ENCODE data around the gene GALNS.

The GALNS gene, protein sequence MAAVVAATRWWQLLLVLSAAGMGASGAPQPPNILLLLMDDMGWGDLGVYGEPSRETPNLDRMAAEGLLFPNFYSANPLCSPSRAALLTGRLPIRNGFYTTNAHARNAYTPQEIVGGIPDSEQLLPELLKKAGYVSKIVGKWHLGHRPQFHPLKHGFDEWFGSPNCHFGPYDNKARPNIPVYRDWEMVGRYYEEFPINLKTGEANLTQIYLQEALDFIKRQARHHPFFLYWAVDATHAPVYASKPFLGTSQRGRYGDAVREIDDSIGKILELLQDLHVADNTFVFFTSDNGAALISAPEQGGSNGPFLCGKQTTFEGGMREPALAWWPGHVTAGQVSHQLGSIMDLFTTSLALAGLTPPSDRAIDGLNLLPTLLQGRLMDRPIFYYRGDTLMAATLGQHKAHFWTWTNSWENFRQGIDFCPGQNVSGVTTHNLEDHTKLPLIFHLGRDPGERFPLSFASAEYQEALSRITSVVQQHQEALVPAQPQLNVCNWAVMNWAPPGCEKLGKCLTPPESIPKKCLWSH

DNA sequence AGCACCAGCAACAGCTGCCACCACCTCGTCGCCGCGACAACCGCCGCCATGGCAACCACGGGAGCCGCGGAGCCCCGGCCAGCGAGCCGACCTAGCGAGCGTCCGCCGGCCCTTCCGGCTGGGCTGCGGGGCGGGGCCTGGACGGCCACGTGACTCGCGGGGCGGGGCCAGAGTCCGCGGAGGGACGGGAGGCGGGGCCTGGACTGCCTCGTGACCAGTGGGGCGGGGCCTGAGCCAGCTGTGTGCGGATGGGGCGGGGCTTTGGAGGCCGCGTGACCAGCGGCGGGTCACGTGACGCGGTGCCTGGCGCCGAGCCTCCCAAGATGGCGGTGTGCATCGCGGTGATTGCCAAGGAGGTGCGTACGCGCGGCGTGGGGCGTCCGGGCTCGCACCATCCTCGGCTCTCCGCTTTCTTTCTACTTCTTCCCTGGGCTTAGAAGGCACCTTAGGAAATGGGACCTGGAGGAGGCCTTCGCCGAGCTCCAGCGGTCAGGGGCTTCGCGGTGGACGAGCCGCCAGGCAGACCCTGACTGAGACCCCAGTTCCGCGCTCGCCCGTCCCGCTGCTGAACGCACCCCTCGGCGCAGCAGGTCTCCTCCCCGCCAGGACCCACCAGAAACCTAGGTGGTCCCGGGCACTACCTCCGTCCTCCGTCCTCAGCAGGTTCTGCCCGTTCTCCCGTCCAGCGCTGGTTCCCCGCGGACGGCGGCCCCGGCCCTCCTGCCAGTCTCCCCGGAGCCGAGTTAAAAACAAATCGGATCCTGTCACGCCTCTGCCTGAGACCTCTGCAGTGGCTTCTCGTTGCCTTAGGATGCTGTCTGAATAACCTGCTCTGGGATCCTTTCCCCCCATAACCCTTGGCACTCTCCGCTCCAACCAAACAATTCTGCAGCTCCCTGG, at the start of gene GALNS, which contains the start of gene TRAPPC2L:
Gene GALNS, minus strand, starts transcription at position 120 of the 900 bp plus-strand sequence. Its CDS starts 70 bp downstream, at position 50.
Gene TRAPPC2L, plus strand, starts transcription at position 300 of the 900 bp plus-strand sequence. Its CDS starts 24 bp downstream, at position 324.
- H3K9me3 ChIP-seq (ENCODE audit: low read depth, low read length), result no peaks in the 10 kb centered on the region
- peak within 1 kb of the TSS; percentile 76 for H3K9ac ChIP-seq (ENCODE audit: insufficient read length)
- TF ChIP-seq POLR2AphosphoS5 (IDR thresholded peaks at IDR 0.05; ENCODE audit: borderline replicate concordance, low read depth, low read length) (peak; percentile 79), EZH2 (IDR thresholded peaks at IDR 0.05) (no peak)
- H3K36me3 ChIP-seq (ENCODE audit: insufficient read depth, low read length), result no peaks in the 10 kb centered on the region
- peak within 1 kb of the TSS; percentile 83 for H3K4me3 ChIP-seq
- H3K27ac ChIP-seq, result no peak within 1 kb of the TSS
- peak; percentile 10 for DNase-seq (ENCODE audit: low read depth, low spot score)

DNA sequence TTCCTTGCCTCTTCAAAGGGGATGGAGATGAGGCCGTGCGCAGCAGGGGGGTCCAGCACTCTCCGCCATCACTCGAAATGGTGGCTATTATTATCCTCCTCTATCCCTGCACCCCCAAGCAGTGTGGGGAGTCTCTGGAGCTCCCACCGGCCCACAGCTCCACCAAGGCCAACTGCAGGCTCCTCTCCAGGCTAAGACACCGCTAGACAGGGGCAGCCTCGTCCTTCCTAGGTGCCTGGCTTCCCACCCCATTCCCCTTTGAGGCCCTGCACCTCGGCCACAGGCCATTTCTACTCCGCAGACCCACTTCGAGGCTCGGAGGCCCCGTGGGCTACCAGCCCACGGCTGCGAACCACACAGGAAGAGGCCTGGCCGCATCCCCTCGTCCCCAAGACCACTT, 49.3 kb upstream of the GALNS start:
- Histone ChIP-seq H3K4me3 (no peak overlapping the region), H3K9me3 (ENCODE audit: low read depth, low read length) (no peaks in the 10 kb centered on the region), H3K27ac (no peak overlapping the region), H3K36me3 (ENCODE audit: insufficient read depth, low read length) (no peaks in the 10 kb centered on the region), H3K9ac (ENCODE audit: insufficient read length) (no peak overlapping the region)
- no peak for TF ChIP-seq POLR2AphosphoS5 (IDR thresholded peaks at IDR 0.05; ENCODE audit: borderline replicate concordance, low read depth, low read length)
- no peak for TF ChIP-seq EZH2 (IDR thresholded peaks at IDR 0.05)
- no peak for TF ChIP-seq FOXP2 (optimal IDR thresholded peaks at IDR 0.05; ENCODE audit: control extremely low read depth, extremely low read length, insufficient read depth)
- DNase-seq (ENCODE audit: low read depth, low spot score), result no peak

DNA sequence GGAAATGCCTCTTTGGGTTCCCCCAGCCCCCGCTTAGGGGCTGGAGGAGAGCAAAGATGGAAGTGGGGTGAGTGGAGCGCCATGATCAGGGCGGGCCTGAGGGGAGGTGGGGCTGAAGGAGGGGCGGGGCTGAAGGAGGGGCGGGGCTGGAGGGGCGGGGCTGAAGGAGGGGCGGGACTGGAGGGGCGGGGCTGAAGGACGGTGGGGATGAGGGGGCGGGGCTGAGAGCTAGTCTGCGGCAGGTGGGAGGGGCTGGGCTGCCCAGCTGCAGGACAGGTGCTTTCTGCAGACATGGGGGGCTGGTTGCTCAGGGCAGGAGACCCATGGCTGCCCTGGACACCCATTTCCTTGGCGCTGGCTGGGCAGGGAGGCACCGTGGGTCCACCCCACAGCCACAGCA, 48.8 kb upstream of the GALNS start:
- H3K27ac ChIP-seq, result no peak overlapping the region
- H3K9me3 ChIP-seq (ENCODE audit: low read depth, low read length), result no peaks in the 10 kb centered on the region
- no peaks in the 10 kb centered on the region for H3K36me3 ChIP-seq (ENCODE audit: insufficient read depth, low read length)
- DNase-seq (ENCODE audit: low read depth, low spot score), result no peak
- no peak overlapping the region for H3K4me3 ChIP-seq
- no peak overlapping the region for H3K9ac ChIP-seq (ENCODE audit: insufficient read length)
- TF ChIP-seq POLR2AphosphoS5 (IDR thresholded peaks at IDR 0.05; ENCODE audit: borderline replicate concordance, low read depth, low read length) (no peak), FOXP2 (optimal IDR thresholded peaks at IDR 0.05; ENCODE audit: control extremely low read depth, extremely low read length, insufficient read depth) (no peak), EZH2 (IDR thresholded peaks at IDR 0.05) (no peak)

DNA sequence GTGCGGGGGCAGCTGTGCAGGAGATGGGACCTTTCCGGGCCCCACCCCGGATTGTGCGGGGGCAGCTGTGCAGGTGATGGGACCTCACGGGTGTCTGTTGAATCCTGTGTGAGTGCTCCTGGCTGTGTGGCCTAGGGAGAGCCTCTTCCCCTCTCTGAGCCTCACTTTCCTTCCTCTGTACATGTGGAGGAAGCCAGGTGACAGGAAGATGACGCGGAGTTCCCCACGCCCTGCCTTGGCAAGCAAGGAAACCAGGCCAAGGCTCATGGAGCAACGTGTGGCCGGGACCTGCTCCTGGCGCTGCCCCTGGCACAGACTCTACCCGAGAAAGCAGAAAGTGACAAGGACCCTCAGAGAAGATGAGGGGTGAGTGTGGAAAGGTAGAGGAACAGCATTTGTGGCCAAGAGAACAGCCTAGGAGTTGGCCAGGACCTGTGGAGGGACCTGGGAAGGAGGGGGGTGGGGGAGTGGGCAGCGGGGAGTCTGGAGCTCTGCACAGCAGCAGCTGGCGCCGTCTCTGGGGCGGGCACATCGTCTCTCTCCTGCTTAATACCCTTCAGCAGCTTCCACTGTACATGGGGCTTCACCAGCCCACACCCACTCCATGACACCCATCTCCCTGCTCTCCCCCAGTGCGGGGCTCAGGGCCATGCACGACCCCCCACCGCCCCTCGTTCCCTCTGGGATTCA, 48.1 kb upstream of the GALNS start:
- Histone ChIP-seq H3K4me3 (no peak overlapping the region), H3K36me3 (ENCODE audit: insufficient read depth, low read length) (no peaks in the 10 kb centered on the region), H3K9ac (ENCODE audit: insufficient read length) (no peak overlapping the region), H3K9me3 (ENCODE audit: low read depth, low read length) (no peaks in the 10 kb centered on the region), H3K27ac (no peak overlapping the region)
- TF ChIP-seq EZH2 (IDR thresholded peaks at IDR 0.05), result no peak
- TF ChIP-seq FOXP2 (optimal IDR thresholded peaks at IDR 0.05; ENCODE audit: control extremely low read depth, extremely low read length, insufficient read depth), result no peak
- no peak for TF ChIP-seq POLR2AphosphoS5 (IDR thresholded peaks at IDR 0.05; ENCODE audit: borderline replicate concordance, low read depth, low read length)
- DNase-seq (ENCODE audit: low read depth, low spot score), result no peak

DNA sequence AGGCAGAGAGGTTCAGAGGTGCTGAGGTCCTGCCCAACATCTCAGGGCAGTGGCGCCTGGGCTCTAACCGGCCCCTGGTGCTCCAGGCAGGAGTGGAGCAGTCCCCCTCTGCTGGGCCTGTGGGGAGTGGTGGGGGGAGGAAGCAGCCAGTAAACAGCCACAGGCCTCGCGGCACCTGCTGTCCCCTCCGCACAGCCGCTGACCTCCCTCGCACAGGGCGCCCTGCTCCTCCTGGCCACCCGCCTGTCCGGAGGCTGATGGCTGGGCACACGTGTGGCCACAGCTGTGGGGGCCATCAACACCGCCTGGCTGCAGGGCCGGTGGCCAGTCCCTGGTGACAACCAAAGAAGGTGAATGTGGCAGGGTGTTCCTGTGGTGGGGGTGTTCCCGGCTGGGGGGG, 46.5 kb upstream of the GALNS start:
- Histone ChIP-seq H3K9me3 (ENCODE audit: low read depth, low read length) (no peaks in the 10 kb centered on the region), H3K9ac (ENCODE audit: insufficient read length) (no peak overlapping the region)
- TF ChIP-seq POLR2AphosphoS5 (IDR thresholded peaks at IDR 0.05; ENCODE audit: borderline replicate concordance, low read depth, low read length) (no peak), EZH2 (IDR thresholded peaks at IDR 0.05) (no peak), FOXP2 (optimal IDR thresholded peaks at IDR 0.05; ENCODE audit: control extremely low read depth, extremely low read length, insufficient read depth) (no peak)

DNA sequence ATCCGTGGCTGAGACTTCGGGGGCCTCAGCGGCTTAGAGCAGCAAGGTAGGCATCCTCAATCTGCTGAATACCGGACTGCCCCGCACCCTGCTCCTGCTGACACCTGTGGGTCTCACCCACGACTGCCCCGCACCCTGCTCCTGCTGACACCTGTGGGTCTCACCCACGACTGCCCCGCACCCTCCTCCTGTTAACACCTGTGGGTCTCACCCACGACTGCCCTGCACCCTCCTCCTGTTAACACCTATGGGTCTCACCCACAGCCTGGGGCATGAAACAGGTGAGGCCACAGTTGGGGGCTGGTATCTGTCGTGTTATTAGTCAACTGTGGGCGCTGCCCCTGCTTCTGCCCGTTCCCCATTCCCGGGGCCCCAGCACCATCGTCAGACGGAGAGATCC, 46.0 kb upstream of the GALNS start:
- H3K9me3 ChIP-seq (ENCODE audit: low read depth, low read length), result no peaks in the 10 kb centered on the region
- DNase-seq (ENCODE audit: low read depth, low spot score), result no peak
- H3K4me3 ChIP-seq, result no peak overlapping the region
- H3K36me3 ChIP-seq (ENCODE audit: insufficient read depth, low read length), result no peaks in the 10 kb centered on the region
- TF ChIP-seq POLR2AphosphoS5 (IDR thresholded peaks at IDR 0.05; ENCODE audit: borderline replicate concordance, low read depth, low read length) (no peak), FOXP2 (optimal IDR thresholded peaks at IDR 0.05; ENCODE audit: control extremely low read depth, extremely low read length, insufficient read depth) (no peak), EZH2 (IDR thresholded peaks at IDR 0.05) (no peak)
- no peak overlapping the region for H3K27ac ChIP-seq
- H3K9ac ChIP-seq (ENCODE audit: insufficient read length), result no peak overlapping the region

More for the DNA sequence above, 46.5 kb upstream of the GALNS start:
- DNase-seq (ENCODE audit: low read depth, low spot score), result no peak
- Histone ChIP-seq H3K27ac (no peak overlapping the region), H3K4me3 (no peak overlapping the region), H3K36me3 (ENCODE audit: insufficient read depth, low read length) (no peaks in the 10 kb centered on the region)

DNA sequence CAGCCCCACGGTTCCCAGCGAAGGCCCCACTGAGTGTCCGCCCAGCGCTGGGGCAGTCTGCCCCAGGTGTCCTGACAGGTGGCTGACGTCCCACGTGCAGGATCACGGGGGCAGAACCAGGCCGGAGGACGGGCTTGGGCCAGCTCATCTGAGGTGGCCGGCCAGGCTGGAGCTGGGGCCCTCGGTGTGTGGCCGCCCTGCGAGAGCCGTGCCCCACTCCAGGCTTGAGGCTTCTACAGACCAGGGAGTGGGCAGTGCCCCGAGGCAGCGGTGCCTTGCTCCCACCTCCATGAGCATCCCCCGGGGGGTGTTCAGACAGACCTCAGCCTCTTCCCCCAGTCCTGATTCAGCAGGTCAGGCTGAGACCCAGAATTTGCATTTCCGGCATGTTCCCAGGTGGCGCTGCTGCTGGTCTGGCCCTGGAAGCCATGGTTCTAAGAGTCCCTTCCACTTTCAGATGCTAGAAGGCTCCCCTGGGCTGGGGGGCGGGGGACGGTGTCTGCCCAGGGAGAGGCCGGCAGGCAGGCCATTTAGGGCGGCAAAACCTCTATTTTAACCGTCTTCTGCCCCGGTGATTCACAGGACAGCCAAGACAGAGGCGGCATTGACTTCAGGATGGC, 45.1 kb upstream of the GALNS start:
- Histone ChIP-seq H3K4me3 (no peak overlapping the region), H3K36me3 (ENCODE audit: insufficient read depth, low read length) (no peaks in the 10 kb centered on the region), H3K9ac (ENCODE audit: insufficient read length) (no peak overlapping the region), H3K27ac (no peak overlapping the region), H3K9me3 (ENCODE audit: low read depth, low read length) (no peaks in the 10 kb centered on the region)
- DNase-seq (ENCODE audit: low read depth, low spot score), result no peak
- no peak for TF ChIP-seq EZH2 (IDR thresholded peaks at IDR 0.05)
- no peak for TF ChIP-seq POLR2AphosphoS5 (IDR thresholded peaks at IDR 0.05; ENCODE audit: borderline replicate concordance, low read depth, low read length)
- no peak for TF ChIP-seq FOXP2 (optimal IDR thresholded peaks at IDR 0.05; ENCODE audit: control extremely low read depth, extremely low read length, insufficient read depth)

All from SK-N-MC (cell line).